ENCODE data around the gene REXO4.
A peak's percentile ranks its signal among the peaks of the same experiment; 100 is the strongest.

The REXO4 gene

DNA sequence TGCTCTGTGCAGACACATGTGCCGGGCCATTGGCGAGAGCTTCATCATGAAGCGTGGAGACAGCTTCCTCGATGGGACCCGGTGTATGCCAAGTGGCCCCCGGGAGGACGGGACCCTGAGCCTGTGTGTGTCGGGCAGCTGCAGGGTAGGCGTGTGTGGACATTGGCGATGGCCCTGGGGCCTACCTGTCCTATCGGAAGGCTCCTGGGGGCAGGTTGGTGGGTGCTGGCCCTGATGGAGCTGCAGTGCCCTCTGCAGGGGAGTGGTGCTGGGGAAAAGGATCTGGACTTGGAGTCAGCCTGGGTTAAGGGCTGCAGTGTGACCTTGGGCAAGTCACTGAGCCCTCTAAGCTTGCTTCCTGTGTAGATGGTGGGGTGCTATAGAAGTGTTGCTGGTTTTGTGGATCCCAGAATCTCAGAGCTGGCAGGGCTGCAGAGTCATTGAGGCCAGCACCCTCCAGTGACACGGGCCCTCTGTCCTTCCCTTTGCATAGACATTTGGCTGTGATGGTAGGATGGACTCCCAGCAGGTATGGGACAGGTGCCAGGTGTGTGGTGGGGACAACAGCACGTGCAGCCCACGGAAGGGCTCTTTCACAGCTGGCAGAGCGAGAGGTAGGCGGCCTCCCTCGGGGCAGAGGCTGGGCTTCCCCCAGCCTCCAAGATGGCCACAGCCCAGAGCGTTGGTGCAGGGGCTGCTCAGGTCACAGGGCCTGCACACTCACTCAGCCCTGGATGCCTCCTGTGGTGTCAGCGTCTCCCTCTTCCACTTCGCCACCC lies 20.1 kb upstream of the REXO4 start:
- Histone ChIP-seq H3K36me3 (ENCODE audit: low read depth) (no peaks in the 10 kb centered on the region), H3K4me3 (ENCODE audit: severe bottlenecking) (no peak overlapping the region), H3K27ac (ENCODE audit: poor library complexity, severe bottlenecking) (no peak overlapping the region), H3K27me3 (ENCODE audit: insufficient read depth, poor library complexity, severe bottlenecking) (no peaks in the 10 kb centered on the region), H3K9me3 (ENCODE audit: severe bottlenecking) (no peaks in the 10 kb centered on the region), H3K4me1 (ENCODE audit: insufficient read depth, poor library complexity, severe bottlenecking) (no peaks in the 10 kb centered on the region)
- TF ChIP-seq, protein P1, sequence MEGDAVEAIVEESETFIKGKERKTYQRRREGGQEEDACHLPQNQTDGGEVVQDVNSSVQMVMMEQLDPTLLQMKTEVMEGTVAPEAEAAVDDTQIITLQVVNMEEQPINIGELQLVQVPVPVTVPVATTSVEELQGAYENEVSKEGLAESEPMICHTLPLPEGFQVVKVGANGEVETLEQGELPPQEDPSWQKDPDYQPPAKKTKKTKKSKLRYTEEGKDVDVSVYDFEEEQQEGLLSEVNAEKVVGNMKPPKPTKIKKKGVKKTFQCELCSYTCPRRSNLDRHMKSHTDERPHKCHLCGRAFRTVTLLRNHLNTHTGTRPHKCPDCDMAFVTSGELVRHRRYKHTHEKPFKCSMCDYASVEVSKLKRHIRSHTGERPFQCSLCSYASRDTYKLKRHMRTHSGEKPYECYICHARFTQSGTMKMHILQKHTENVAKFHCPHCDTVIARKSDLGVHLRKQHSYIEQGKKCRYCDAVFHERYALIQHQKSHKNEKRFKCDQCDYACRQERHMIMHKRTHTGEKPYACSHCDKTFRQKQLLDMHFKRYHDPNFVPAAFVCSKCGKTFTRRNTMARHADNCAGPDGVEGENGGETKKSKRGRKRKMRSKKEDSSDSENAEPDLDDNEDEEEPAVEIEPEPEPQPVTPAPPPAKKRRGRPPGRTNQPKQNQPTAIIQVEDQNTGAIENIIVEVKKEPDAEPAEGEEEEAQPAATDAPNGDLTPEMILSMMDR (IDR thresholded peaks at IDR 0.05; ENCODE audit: poor library complexity, severe bottlenecking) = no peak
- DNase-seq (ENCODE audit: low spot score) (no peak), ATAC-seq (ENCODE audit: low read depth) (no peak; the same call in 2 of the 3 replicates)

- no peaks in the 10 kb centered on the region for H3K36me3 ChIP-seq (ENCODE audit: low read depth)
- H3K9me3 ChIP-seq (ENCODE audit: severe bottlenecking) = no peaks in the 10 kb centered on the region
- no peaks in the 10 kb centered on the region for H3K4me1 ChIP-seq (ENCODE audit: insufficient read depth, poor library complexity, severe bottlenecking)
- H3K27me3 ChIP-seq (ENCODE audit: insufficient read depth, poor library complexity, severe bottlenecking) = no peaks in the 10 kb centered on the region
- H3K4me3 ChIP-seq (ENCODE audit: severe bottlenecking) = no peak overlapping the region
- H3K27ac ChIP-seq (ENCODE audit: poor library complexity, severe bottlenecking) = no peak overlapping the region
- TF ChIP-seq, protein P1 (IDR thresholded peaks at IDR 0.05; ENCODE audit: poor library complexity, severe bottlenecking) = no peak
- no peak for ATAC-seq (ENCODE audit: low read depth)
- no peak for DNase-seq (ENCODE audit: low spot score)
Measured at GRCh38 chr9:133436681-133437080, 18.9 kb upstream of the REXO4 start.

GRCh38 chr9:133433351-133433843 lies 15.6 kb upstream of the REXO4 start:
- H3K4me3 ChIP-seq (ENCODE audit: severe bottlenecking) = no peak overlapping the region

GRCh38 chr9:133430244-133430643 lies 12.4 kb upstream of the REXO4 start:
- Histone ChIP-seq H3K4me1 (ENCODE audit: insufficient read depth, poor library complexity, severe bottlenecking) (no peaks in the 10 kb centered on the region), H3K27ac (ENCODE audit: poor library complexity, severe bottlenecking) (no peak overlapping the region), H3K4me3 (ENCODE audit: severe bottlenecking) (no peak overlapping the region), H3K36me3 (ENCODE audit: low read depth) (no peaks in the 10 kb centered on the region), H3K9me3 (ENCODE audit: severe bottlenecking) (no peaks in the 10 kb centered on the region), H3K27me3 (ENCODE audit: insufficient read depth, poor library complexity, severe bottlenecking) (no peaks in the 10 kb centered on the region)
- no peak for ATAC-seq (ENCODE audit: low read depth)
- no peak for DNase-seq (ENCODE audit: low spot score)
- TF ChIP-seq, protein P1 (IDR thresholded peaks at IDR 0.05; ENCODE audit: poor library complexity, severe bottlenecking) = no peak

More at GRCh38 chr9:133433351-133433843, 15.6 kb upstream of the REXO4 start:
- no peaks in the 10 kb centered on the region for H3K9me3 ChIP-seq (ENCODE audit: severe bottlenecking)
- TF ChIP-seq, protein P1 (IDR thresholded peaks at IDR 0.05; ENCODE audit: poor library complexity, severe bottlenecking) = no peak
- no peaks in the 10 kb centered on the region for H3K36me3 ChIP-seq (ENCODE audit: low read depth)
- no peaks in the 10 kb centered on the region for H3K27me3 ChIP-seq (ENCODE audit: insufficient read depth, poor library complexity, severe bottlenecking)
- no peaks in the 10 kb centered on the region for H3K4me1 ChIP-seq (ENCODE audit: insufficient read depth, poor library complexity, severe bottlenecking)
- ATAC-seq (ENCODE audit: low read depth) = no peak
- H3K27ac ChIP-seq (ENCODE audit: poor library complexity, severe bottlenecking) = no peak overlapping the region
- DNase-seq (ENCODE audit: low spot score) = no peak

DNA sequence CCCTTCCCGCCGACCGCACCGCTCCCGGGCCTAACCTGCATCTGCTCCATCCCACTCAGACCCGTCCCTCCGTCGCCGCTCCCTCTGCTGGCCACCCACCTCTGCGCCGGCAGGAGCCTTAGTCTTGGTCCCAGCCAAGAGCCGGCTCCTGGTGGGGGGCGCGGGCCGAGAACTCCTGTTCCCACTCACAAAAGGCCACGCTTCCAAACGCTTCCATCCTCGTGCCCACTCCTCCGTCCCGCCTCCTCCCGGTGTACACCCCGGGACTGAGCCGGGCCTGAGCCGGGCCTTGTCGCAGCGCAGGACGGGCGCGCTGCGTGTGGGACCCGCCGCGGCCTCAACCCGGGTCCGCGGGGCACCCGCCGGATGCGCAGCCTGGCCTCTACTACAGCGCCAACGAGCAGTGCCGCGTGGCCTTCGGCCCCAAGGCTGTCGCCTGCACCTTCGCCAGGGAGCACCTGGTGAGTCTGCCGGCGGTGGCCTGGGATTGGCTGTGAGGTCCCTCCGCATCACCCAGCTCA lies 11.9 kb upstream of the REXO4 start:
- no peak for DNase-seq (ENCODE audit: low spot score)
- TF ChIP-seq, protein P1 (IDR thresholded peaks at IDR 0.05; ENCODE audit: poor library complexity, severe bottlenecking) = no peak
- no peaks in the 10 kb centered on the region for H3K27me3 ChIP-seq (ENCODE audit: insufficient read depth, poor library complexity, severe bottlenecking)

More for the DNA sequence above, 11.9 kb upstream of the REXO4 start:
- Histone ChIP-seq H3K4me1 (ENCODE audit: insufficient read depth, poor library complexity, severe bottlenecking) (no peaks in the 10 kb centered on the region), H3K9me3 (ENCODE audit: severe bottlenecking) (no peaks in the 10 kb centered on the region), H3K27ac (ENCODE audit: poor library complexity, severe bottlenecking) (no peak overlapping the region), H3K36me3 (ENCODE audit: low read depth) (no peaks in the 10 kb centered on the region), H3K4me3 (ENCODE audit: severe bottlenecking) (no peak overlapping the region)
- ATAC-seq (ENCODE audit: low read depth) = peak; percentile 56

Data from RWPE2 (cell line).